ENCODE measurements around the gene OGDHL.

GRCh38 chr10:49711481-49711880 is 50.6 kb downstream of the OGDHL start:
- no peak for TF ChIP-seq CTCF (IDR thresholded peaks at IDR 0.05)
- no peak for TF ChIP-seq POLR2AphosphoS5 (IDR thresholded peaks at IDR 0.05)

Measured in gastroesophageal sphincter (tissue), 3 donors.